Inferior parietal cortex (tissue), 1 donor: ENCODE measurements around the gene RPGRIP1.
"Not testable (repeated sequence)": the region's sequence is repeated elsewhere in the genome, so short reads cannot be mapped to it uniquely, and the experiment has no call there.

ENCODE experiments used
- DNase-seq: peaks from one replicate; pipeline ENCODE4 v3.0.0-alpha.2; 2016; ENCODE audit errors: extremely low spot score

RPGRIP1 gene

DNA sequence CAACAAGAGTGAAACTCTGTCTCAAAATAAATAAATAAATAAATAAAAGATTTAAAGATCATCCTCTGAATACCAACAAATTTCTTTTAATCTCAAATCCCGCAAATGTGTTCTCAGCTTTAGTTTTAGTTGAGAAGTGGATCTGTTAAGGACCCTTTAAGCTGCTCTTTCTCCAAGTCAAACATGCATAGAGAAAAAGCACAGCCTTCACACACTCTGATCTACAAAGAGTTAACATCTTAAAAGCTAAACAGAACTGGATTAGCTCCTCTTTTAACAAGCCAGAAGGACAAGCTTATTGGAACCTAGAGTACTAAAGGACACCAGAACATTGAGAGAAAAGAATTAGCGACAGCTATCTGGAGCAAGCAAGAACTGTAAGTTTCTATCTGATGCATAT, at the start of gene RPGRIP1:
TSS of gene RPGRIP1 (plus strand) at position 301 of the 400 bp plus-strand sequence. CDS start 7,894 bp downstream, outside the sequence.
- no peak for DNase-seq

DNA sequence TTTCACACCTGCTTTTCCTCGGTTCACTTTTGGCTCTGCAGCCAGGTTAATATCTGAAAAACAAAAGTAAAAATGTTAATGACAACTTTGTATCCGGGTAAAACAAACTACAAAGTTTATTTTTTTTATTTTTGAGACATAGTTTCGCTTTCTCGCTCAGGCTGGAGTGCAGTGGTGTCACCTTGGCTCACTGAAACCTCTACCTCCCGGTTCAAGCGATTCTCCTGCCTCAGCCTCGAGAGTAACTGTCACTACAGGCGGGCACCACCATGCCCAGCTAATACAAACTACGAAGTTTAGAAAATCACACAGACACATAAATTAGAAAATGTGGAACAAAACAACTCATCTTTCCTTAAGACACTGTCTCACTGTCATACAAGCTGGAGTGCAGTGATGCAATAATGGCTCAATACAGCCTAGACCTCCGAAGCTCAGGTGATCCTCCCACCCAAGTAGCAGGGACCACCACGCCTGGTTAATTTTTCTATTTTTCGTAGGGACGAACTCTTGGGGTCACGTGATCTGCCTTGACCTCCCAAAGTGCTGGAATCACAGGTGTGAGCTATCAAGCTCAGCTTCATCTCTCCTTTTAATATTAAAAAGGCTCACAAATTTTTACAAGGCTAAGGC, 48.7 kb upstream of the RPGRIP1 start:
- no peak for DNase-seq

DNA sequence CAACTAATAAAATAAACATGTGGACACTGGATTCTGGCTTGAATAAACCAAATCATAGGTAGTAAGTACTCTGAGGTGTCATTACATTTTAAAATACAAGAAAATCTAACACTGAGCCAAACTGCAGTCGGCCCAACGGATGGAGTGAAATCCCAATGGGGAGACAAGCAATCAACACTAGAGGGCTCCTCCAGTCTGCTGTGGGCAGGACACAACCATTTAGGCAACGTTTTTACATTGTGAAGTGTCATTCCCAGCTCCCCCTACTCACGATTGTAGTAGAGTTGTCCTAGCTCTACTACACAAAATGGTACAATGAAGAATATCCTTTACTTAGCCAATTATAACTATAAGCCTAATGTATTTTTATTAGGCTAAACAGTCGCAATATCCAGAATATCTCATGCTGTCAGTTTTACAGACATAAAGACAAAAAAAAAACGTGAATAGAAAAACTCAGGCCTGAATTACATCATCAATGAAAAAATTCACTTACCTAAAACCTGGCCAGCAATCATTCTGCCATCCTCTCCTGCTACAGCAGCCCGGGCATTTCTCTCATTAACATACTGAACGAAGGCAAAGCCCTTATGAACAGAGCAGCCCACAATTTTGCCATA, 46.3 kb upstream of the RPGRIP1 start:
- DNase-seq: no peak

DNA sequence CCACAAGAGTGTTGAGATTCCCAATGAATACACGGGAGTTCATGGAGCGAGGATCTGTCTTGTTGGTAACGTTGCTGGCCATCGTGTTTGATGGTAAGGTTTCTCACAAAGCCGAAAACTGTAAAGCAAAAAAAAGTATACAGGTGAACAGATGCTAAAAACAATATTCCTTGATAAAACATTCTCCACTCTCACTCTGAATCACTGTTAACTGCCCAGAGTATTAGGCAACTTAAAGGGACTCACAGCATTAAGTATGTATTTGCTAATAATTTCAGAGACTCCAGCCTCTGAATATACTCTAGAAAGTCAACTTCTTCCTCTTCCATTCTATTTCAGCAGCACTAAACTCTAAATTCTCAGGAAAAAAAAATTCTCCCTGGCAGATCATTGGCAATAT, 45.8 kb upstream of the RPGRIP1 start:
- no peak for DNase-seq

DNA sequence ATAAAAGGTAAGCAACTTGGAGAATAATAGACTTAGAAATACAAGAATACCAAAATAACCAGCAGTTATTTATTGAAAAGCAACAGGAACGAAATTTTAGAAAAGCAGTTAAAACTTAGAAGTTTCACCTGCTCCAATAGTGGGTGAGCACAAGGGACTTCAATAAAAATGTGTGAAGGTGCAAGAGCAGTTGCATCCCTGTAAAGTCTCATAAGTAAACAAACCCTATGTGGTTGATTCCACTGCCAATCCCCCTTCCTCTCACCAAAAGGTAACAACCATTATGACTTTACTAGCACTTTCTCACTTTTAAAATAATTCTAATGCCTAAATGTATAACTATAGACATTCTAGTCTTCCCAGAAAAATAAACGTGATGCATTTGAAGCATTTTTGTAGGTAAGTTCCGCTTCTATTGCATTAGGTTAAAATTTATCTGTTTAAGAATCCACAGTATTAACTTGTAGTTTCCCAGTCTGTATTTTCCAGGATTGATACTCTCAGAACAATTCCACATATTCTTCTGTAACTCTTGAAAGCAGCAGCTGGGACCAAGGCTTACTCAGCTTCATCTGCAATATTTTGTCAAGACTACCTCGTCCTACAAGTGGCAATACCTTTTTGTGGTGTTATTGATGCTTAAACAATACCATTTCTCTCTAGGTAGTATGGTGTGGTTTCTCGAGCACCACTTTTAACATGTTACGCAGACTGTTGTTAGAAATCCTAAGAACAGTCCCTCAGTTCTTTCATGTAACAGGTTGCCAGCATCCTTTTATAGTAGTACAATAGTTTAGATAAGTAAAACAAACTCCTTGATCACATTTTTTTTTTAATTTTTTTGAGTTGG, 42.7 kb upstream of the RPGRIP1 start:
- no peak for DNase-seq

DNA sequence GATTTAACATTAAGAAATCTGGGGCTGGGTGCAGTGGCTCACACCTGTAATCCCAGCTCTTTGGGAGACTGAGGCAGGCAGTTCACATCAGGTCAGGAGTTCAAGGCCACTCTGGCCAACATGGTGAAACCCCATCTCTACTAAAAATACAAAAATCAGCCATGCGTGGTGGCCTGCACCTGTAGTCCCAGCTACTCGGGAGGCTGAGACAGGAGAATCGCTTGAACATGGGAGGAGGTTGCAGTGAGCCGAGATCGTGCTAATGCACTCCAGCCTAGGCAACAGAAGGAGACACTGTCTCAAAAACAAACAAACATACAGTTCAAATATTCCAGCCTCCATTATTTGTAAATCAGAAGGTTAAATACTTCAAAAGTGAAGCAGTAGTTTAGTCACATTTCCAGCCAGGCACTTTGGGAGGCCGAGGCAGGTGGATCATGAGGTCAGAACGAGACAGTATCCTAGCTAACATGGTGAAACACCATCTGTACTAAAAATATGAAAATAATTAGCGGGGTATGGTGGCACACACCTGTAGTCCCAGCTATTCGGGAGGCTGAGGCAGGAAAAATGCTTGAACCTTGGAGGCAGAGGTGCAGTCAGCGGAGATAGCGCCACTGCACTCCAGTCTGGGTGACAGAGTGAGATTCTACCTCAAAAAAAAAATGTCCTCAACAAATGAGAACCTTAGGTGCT, 40.9 kb upstream of the RPGRIP1 start:
- no peak for DNase-seq

DNA sequence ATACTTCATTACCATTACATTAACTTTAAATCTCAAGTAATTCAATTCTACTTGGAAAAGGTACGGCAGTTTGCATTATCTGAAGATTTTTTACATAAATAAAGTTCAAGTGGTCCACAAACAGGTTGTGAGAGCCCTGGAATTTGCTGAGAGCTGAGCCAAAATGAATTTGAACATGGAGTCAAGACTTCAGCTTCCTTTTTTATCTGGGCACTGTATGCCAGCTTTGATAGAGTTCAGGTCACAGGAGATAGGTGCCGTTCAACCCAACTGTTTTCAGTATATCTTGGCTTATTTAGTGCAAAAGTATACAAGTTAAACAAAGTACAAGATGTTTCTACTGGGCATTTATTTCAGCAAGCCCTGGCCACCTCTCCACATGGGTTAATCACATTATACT, 39.5 kb upstream of the RPGRIP1 start:
- DNase-seq: no peak

DNA sequence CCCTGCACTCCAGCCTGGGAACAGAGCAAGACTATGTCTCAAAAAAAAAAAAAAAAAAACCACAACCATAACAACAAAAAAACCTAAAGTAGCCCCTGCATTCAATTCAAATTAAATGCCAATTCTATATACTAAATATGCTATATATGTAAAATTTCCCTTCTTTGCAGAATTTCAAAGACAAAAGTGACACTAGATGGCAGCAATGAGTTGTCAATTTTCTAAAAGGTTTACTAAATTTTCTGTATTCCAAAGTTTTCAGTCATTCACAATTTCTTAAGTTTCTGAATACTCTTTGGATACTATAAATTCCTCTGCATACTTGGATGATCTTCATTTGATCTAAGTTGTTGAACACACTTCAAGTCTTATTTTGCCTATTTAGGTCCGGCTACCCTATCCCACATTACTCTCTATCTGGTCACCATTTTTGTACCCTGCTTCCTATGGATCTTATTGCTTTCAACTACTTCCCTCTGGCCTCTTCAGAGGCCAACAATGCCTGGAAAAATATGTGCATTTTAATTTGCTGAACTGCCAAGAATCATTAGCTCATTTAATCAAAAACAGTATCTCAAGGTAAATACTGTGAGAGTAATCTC, 38.6 kb upstream of the RPGRIP1 start:
- DNase-seq: peak; percentile 40

DNA sequence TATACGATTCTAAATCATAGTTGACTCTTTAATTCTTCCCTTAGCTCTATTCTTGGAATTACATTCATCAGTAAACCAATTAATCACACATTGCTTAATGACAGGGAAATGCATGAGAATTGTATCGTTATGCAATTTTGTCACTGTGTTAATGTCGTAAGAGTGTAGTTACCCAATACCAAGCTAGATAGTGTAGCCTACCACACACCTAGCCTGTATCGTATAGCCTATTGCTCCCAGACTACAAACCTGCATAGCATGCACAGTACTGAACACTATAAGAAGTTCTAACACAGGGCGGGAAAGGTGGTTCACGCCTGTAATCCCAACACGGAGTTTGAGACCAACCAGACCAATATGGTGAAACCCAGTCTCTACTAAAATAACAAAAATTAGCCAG, 35.3 kb upstream of the RPGRIP1 start:
- no peak for DNase-seq

DNA sequence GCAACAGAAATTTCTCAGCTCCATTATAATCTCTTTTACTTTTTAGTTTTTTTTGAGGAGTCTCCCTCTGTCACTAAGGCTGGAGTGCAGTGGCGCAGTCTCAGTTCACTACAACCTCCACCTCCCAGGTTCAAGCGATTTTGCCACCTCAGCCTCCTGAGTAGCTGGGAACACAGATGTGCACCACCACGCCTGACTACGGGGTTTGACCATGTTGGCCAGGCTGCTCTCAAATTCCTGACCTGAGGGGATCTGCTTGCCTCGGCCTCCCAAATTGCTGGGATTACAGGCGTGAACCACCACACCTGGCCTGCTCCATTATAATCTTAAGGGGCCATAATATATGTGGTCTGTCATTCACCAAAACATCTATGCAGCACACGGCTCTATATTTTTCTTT, 34.1 kb upstream of the RPGRIP1 start:
- no peak for DNase-seq

DNA sequence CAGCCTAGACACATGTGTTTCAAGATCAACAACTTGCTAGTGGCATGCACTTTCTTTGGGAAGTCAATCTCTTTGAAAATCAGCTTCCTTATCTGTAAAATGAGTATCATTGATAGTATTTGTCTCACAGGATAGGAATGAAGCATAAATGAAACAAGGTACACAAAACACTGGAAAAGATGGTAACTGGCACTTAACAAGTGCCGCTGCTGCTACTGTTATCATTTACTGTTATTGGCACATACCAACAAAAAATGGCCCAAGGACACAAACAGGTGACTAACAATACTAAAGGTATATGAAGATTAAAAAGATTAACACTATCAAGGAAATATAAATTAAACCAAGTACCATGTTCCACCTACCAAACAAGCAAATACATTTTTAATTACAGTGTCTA, 31.5 kb upstream of the RPGRIP1 start:
- DNase-seq: no peak

DNA sequence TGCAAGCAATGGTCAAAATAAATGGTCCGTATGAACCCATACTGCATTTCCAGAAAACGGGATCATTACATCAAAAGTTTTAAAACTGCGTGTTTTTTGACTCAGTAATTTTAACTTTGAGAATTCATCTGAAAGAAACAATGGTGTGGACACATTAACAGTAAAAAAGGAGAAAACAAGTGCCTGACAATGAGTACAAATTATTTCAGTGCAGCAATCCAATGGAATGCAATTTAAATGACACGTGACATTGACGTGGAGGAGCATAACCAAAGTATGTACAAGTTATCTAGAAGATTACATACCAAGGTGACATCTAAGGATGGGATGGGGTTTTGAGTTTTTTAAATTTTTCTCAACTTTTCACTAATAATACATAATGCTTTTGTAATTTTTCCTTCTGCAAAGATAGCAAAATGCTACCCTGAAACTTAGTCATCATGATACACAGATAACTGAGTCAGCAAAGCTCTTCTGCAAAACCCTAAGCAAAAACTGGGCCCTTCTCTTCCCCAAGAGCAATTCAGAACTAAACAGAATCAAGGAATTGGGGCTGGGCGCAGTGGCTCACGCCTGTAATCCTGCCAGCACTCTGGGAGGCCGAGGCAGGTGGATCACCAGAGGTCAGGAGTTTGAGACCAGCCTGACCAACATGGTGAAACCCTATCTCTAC, 31.0 kb upstream of the RPGRIP1 start:
- DNase-seq: no peak

DNA sequence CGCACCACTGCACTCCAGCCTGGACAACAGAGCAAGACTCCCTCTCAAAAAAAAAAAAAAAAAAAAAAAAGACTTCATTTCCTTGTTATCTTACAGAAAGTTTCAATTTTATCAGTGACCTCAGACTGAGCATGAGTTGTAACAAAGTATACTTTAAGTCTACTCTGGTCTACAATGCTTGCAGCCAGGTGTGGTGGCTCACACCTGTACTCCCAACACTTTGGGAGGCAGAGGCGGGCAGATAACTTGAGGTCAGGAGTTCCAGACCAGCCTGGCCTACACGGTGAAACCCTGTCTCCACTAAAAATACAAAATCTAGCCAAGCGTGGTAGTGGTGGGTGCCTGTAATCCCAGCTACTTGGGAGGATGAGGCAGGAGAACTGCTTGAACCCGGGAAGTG, 28.7 kb upstream of the RPGRIP1 start:
- DNase-seq: no peak

DNA sequence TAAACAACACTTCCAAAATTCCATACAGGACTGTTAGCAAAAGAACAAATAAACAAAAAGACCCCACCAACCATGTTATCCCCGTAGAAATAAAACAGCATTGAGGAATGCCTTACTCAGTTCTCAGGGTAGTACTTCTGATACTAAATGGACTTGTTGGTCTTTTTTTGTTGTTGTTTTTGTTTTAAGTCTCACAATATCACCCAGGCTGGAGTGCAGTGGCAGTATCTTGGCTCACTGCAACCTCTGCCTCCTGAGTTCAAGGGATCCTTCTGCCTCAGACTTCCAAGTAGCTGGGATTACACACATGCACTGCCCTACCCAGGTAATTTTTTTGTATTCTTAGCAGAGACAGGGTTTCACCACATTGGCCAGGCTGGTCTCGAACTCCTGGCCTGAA, 27.7 kb upstream of the RPGRIP1 start:
- no peak for DNase-seq

DNA sequence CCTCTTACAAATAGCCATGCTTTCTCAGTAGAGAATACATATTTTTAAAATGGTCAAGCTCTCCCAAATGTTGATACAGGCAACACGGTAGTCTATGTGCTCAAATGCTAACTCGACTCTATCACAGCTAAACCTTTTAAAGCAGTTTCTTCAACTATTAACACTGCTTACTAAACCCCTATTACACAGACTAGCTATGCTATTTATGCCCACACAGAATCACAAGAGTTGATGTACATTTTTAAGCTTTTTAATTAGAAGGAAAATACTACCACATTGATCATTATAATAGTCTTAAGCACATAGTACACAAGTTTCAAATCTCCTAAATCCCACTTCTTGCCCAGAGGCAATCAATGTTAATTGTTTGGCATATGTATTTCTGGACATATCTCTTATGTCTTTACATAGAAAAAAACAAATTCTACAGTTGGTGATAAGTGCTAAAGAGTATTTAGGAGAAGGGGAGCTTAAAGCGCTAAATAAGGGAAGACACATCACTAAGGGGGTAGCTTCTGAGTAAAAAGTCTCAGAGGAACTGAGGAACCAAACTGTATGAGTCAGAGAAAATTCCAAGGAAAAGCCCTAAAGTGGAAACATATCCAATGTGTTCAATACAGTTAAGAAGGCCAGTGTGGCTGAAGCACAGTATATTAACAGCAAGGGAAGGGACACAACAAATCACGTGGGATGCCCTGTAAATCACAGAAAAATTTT, 24.3 kb upstream of the RPGRIP1 start:
- no peak for DNase-seq

DNA sequence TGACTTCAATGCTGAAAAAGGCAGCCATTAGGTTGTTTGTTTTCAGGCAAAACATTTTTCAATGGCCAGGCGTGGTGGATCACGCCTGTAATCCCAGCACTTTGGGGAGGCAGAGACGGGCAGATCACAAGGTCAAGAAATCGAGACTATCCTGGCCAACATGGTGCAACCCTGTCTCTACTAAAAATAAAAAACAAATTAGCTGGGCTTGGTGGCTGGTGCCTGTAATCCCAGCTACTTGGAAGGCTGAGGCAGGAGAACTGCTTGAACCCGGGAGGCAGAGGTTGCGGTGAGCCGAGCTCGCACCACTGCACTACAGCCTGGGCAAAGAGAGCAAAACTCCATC, 23.8 kb upstream of the RPGRIP1 start:
- not testable (repeated sequence) for DNase-seq

DNA sequence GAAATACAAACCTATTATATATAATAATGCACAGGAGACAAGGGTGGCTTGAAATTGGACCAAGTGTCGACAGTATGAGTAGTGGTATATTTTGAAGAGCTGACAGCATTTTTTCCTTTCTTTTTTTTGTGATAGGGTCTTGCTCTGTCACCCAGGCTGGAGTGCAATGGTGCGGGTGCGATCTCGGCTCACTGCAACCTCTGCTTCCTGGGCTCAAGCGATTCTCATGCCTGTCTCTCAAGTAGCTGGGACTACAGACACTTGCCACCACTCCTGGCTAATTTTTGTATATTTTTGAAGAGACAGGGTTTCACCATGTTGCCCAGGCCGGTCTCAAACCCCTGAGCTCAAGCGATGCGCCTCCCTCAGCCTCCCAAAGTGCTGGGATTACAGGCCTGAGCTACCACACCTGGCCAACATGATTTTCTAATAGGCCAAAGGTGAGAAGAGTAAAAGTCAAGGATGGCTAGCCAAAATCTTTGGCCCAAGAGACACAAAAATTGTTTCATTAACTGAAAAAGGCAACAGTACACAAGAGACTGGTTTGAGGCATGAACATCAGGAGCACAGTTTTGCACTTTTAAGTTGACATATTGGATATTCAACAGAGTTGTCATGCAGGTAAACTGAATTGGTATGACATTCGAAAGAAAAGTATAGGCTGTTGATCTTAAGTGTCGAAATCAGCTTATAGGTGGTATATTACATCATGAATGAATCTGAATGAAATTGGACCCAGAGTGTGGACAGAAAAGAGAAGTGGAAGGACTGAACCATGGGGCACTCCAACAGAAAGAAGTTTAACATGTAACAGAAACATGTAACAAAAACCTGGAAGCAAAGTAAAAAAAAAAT, 23.1 kb upstream of the RPGRIP1 start:
- DNase-seq: no peak

DNA sequence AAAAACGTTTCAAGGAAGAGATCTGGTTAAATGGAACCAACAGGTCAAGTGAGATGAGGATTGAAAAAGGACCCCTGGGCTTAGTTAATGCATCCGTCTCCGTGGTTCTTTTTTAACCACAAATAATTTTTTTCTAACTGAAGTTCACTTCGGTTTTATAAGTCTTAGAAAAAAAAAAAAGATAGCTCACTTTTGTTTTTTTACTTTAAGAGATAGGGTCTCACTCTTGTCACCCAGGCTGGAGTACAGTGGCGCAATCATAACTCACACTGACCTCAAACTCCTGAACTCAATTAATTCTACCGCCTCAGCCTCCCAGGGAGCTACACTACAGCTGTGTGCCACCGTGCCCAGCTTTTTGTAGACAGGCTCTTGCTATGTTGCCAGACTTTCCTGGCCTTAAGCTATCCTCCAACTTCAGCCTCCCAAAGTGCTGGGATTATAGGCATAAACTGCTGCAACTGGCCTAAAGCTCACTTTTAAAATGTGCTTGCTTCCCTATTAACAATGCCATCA, 22.4 kb upstream of the RPGRIP1 start:
- DNase-seq: no peak

DNA sequence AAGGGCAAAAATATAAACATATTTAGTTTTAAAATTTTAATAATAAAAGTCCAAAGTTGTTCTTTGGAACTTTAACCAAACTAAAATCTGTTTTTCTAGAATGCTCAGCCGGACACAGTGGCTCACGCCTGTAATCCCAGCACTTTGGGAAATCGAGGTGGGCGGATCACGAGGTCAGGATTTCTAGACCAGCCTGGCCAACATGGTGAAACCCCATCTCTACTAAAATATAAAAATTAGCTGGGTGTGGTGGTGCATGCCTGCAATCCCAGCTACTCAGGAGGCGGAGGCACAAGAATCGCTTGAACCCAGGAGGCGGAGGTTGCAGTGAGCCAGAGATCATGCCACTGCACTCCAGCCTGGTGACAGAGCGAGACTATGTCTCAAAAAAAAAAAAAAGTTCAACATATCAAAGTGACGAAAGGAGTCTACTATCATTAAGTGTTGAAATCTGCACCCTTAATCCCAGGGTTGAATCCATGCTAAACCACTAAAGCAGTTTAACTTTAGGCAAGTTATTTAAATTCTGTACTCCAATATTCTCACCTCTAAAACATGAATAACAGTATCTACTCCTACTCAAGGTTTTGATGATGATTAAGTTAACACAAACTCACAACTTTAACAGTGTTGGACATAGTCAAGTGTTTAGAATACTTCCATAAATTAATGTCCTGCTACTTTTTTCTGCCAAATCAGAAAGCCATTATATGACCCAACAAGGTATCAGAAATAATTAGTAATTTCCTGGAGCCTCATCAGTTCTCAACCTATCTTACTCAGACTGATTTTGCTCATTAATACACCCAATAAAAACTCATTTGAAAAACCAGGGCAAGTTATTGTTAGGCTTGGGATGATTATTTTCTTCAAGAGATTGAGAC, 21.6 kb upstream of the RPGRIP1 start:
- DNase-seq: no peak
